MM.1S (cell line): ENCODE measurements around the gene PSMD14.

Source experiments
- DNase-seq: peaks from one replicate; pipeline ENCODE4 v3.0.0-alpha.2; 2015
- H2AFZ ChIP-seq: fragments of 300-600 bp; sonication (generic); 2 replicates; pipeline ENCODE4 v1.6.0; 2016; ENCODE audit warnings: antibody characterized with exemption, low read length
- H3F3A ChIP-seq: fragments of 300-600 bp; sonication (generic); 2 replicates; pipeline ENCODE4 v1.6.1; 2016; ENCODE audit warnings: mild to moderate bottlenecking, antibody characterized with exemption, low read length, moderate library complexity, mixed read lengths; ENCODE audit not compliant: insufficient read depth
- H3K27ac ChIP-seq: fragments of 300-600 bp; sonication (generic); 2 replicates; pipeline ENCODE4 v1.5.1; 2016; ENCODE audit warnings: mild to moderate bottlenecking, low read length
- H3K27me3 ChIP-seq: fragments of 300-600 bp; sonication (generic); replicated peaks from 2 replicates; pipeline ENCODE4 v1.6.0; 2016; ENCODE audit warnings: low read length; ENCODE audit not compliant: insufficient read depth
- H3K36me3 ChIP-seq: fragments of 300-600 bp; sonication (generic); replicated peaks from 2 replicates; pipeline ENCODE4 v1.6.1; 2016; ENCODE audit warnings: mild to moderate bottlenecking, low read length, mixed read lengths; ENCODE audit not compliant: insufficient read depth
- H3K4me1 ChIP-seq: fragments of 300-600 bp; sonication (generic); 2 replicates; pipeline ENCODE4 v1.6.1; 2016; ENCODE audit warnings: low read length, mixed read lengths
- H3K4me2 ChIP-seq: fragments of 300-600 bp; sonication (generic); 2 replicates; pipeline ENCODE4 v1.6.0; 2016; ENCODE audit warnings: low read depth, low read length
- H3K4me3 ChIP-seq: fragments of 300-600 bp; sonication (generic); 2 replicates; pipeline ENCODE4 v1.5.1; 2016; ENCODE audit warnings: low read length, mixed read lengths
- H3K79me2 ChIP-seq: fragments of 300-600 bp; sonication (generic); 2 replicates; pipeline ENCODE4 v1.6.1; 2016; ENCODE audit warnings: mixed run types, low read length, mixed read lengths
- H3K9ac ChIP-seq: fragments of 300-600 bp; sonication (generic); 2 replicates; pipeline ENCODE4 v1.6.1; 2016; ENCODE audit warnings: low read length, mixed read lengths
- H3K9me2 ChIP-seq: fragments of 300-600 bp; sonication (generic); replicated peaks from 2 replicates; pipeline ENCODE4 v1.6.1; 2016; ENCODE audit warnings: mild to moderate bottlenecking, low read length, mixed read lengths; ENCODE audit not compliant: insufficient read depth
- H3K9me3 ChIP-seq: fragments of 300-600 bp; sonication (generic); replicated peaks from 2 replicates; pipeline ENCODE4 v1.6.1; 2016; ENCODE audit warnings: mild to moderate bottlenecking, low read length, mixed read lengths; ENCODE audit not compliant: insufficient read depth
- H4K20me1 ChIP-seq: fragments of 300-600 bp; sonication (generic); 2 replicates; pipeline ENCODE4 v1.6.1; 2016; ENCODE audit warnings: mild to moderate bottlenecking, low read length, moderate library complexity, mixed read lengths; ENCODE audit not compliant: insufficient read depth
- EZH2 ChIP-seq: fragments of 300-600 bp; sonication (generic); optimal IDR thresholded peaks from 2 replicates; pipeline ENCODE3; 2017; ENCODE audit warnings: low read depth, mild to moderate bottlenecking, antibody characterized with exemption, low read length, mixed read lengths
- EZH2phosphoT487 ChIP-seq: fragments of 300-600 bp; sonication (generic); IDR thresholded peaks from 2 replicates; pipeline ENCODE4 v1.6.1; 2018; ENCODE audit warnings: antibody characterized with exemption, low read length
- TF ChIP-seq, protein P1 (sequence below): fragments of 300-600 bp; sonication (generic); IDR thresholded peaks from 2 replicates; pipeline ENCODE4 v1.5.1; 2016; ENCODE audit warnings: antibody characterized with exemption, low read length, mixed read lengths

The PSMD14 gene

GRCh38 chr2:161362568-161363166 lies 54.4 kb downstream of the PSMD14 start:
- H3K27me3 ChIP-seq, result no peaks in the 10 kb centered on the region
- H3F3A ChIP-seq, result no peaks in the 10 kb centered on the region
- no peak overlapping the region for H3K4me2 ChIP-seq
- H3K9me3 ChIP-seq, result no peaks in the 10 kb centered on the region
- no peak for DNase-seq
- no peak overlapping the region for H3K4me3 ChIP-seq
- no peak overlapping the region for H2AFZ ChIP-seq
- H3K27ac ChIP-seq, result no peak overlapping the region
- no peaks in the 10 kb centered on the region; the same call in 1 of the 2 replicates for H3K36me3 ChIP-seq
- no peaks in the 10 kb centered on the region for H3K4me1 ChIP-seq
- peaks cover 22% of the 10 kb centered on the region for H4K20me1 ChIP-seq
- no peak overlapping the region for H3K9ac ChIP-seq
- TF ChIP-seq EZH2phosphoT487 (no peak), EZH2 (no peak)
- TF ChIP-seq, protein P1, sequence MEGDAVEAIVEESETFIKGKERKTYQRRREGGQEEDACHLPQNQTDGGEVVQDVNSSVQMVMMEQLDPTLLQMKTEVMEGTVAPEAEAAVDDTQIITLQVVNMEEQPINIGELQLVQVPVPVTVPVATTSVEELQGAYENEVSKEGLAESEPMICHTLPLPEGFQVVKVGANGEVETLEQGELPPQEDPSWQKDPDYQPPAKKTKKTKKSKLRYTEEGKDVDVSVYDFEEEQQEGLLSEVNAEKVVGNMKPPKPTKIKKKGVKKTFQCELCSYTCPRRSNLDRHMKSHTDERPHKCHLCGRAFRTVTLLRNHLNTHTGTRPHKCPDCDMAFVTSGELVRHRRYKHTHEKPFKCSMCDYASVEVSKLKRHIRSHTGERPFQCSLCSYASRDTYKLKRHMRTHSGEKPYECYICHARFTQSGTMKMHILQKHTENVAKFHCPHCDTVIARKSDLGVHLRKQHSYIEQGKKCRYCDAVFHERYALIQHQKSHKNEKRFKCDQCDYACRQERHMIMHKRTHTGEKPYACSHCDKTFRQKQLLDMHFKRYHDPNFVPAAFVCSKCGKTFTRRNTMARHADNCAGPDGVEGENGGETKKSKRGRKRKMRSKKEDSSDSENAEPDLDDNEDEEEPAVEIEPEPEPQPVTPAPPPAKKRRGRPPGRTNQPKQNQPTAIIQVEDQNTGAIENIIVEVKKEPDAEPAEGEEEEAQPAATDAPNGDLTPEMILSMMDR, result no peak
- no peaks in the 10 kb centered on the region for H3K9me2 ChIP-seq
- H3K79me2 ChIP-seq, result peaks cover 95% of the 10 kb centered on the region

GRCh38 chr2:161367675-161368074 lies 59.5 kb downstream of the PSMD14 start:
- TF ChIP-seq EZH2, result no peak
- TF ChIP-seq EZH2phosphoT487, result no peak
- TF ChIP-seq, protein P1, result no peak
- Histone ChIP-seq H3K27ac (no peak overlapping the region), H3K9me2 (no peaks in the 10 kb centered on the region), H3K4me3 (no peak overlapping the region), H3K27me3 (no peaks in the 10 kb centered on the region), H3F3A (peaks cover 3% of the 10 kb centered on the region; the same call in 1 of the 2 replicates), H3K9ac (no peak overlapping the region), H3K36me3 (peaks cover 10% of the 10 kb centered on the region; the same call in 1 of the 2 replicates), H2AFZ (no peak overlapping the region), H4K20me1 (peaks cover 22% of the 10 kb centered on the region), H3K4me2 (no peak overlapping the region), H3K79me2 (peaks cover 64% of the 10 kb centered on the region), H3K9me3 (no peaks in the 10 kb centered on the region), H3K4me1 (no peaks in the 10 kb centered on the region)
- DNase-seq, result no peak

- no peaks in the 10 kb centered on the region for H3K4me1 ChIP-seq
- H3K4me2 ChIP-seq, result no peak overlapping the region
- H2AFZ ChIP-seq, result no peak overlapping the region
- TF ChIP-seq, protein P1, result no peak
- TF ChIP-seq EZH2, result no peak
- no peak for TF ChIP-seq EZH2phosphoT487
- peaks cover 22% of the 10 kb centered on the region for H4K20me1 ChIP-seq
- no peak overlapping the region for H3K27ac ChIP-seq
- H3F3A ChIP-seq, result peaks cover 3% of the 10 kb centered on the region; the same call in 1 of the 2 replicates
- no peak overlapping the region for H3K9ac ChIP-seq
- no peaks in the 10 kb centered on the region for H3K27me3 ChIP-seq
- peaks cover 54% of the 10 kb centered on the region for H3K79me2 ChIP-seq
- peaks cover 10% of the 10 kb centered on the region; the same call in 1 of the 2 replicates for H3K36me3 ChIP-seq
- H3K4me3 ChIP-seq, result no peak overlapping the region
- DNase-seq, result no peak
- H3K9me2 ChIP-seq, result no peaks in the 10 kb centered on the region
- no peaks in the 10 kb centered on the region for H3K9me3 ChIP-seq
These were observed 61.1 kb downstream of the PSMD14 start for GRCh38 chr2:161369311-161369710.
